ENCODE data around the gene RFLNA.

Gene RFLNA

DNA sequence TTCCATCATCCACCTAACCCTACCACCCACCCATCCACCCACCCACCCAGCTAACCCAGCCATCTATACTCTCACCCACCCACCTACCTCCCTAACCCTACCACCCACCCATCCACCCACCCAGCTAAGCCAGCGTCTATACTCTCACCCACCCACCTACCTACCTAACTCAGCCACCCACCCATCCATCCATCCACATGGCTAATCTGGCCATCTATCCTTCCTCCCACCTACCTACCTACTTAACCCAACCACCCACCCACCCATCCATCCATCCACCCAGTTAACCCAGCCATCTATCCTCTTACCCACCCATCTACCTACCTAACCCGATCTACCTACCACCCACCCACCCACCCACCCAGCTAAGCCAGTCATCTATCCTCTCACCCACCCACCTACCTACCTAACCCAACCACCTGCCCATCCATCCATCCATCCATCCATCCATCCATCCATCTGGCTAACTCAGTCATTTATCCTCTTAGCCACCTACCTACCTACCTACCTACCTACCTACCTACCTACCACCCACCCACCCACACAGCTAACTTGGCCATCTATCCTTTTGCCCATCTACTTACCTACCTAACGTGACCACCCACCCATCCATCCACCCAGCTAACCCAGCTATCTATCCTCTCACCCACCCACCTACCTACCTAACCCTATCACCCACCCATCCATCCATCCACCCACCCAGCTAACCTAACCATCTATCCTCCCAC, 44.1 kb downstream of the RFLNA start:
- no peak for DNase-seq

DNA sequence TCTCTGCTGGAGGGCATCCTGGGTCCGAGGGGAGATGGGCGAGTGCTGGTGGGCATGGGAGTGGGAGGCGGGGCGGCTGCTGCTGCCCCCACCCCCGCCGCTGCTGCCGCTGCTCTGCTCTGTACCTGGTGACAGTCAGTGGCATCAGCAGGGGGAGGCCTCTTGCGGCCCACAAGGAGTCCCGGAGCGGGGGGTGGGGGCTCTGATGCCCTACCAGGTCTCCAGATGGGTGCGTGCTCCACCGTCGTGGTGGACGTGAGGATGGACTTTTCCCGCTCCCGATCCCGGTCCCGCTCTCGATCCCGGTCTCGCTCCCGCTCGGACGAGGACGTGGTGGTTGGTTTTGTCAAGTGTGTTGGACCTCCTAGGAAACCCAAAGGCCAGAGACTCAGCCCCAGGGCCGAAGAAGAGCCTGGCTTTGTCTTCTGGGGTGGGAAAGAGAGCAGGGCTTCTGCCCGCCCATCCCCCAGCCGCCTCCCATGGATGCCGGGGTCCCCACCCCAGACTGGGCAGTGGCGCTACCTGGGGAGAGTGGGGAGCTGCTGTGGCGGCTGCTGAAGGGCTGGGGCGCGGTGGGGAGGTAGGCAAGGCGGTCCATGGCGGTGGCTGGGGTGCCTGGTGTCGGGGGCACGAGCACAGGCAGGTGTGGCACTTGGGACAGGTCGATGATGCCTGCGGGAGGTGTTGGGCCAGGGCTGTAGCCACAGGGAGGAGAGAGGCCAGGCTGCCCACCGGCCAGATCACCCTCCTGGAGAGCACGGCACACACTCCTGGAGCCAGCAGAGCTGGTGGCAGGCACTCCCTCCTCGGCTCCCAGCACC, 45.4 kb downstream of the RFLNA start:
- DNase-seq, result no peak

DNA sequence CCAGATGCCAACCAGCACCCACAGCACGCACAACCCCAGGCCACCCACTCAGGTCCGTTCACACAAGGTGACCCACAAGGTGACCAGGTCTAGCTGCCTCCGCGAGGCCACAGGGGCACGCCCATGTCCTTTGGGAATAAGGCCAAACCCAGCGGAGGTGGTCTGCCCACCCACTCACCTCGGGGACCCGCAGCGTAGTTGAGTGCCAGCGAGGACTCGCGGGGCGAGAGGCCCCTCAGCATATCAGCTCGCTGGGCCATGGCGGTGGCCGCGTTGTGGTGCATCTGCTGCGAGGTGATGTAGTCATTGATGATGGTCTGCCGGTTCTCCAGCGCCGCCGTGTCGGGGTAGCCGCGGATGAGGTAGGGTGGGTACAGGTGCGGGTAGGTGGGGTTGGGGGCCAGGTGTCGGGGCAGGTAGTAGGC, 46.8 kb downstream of the RFLNA start:
- DNase-seq, result no peak

DNA sequence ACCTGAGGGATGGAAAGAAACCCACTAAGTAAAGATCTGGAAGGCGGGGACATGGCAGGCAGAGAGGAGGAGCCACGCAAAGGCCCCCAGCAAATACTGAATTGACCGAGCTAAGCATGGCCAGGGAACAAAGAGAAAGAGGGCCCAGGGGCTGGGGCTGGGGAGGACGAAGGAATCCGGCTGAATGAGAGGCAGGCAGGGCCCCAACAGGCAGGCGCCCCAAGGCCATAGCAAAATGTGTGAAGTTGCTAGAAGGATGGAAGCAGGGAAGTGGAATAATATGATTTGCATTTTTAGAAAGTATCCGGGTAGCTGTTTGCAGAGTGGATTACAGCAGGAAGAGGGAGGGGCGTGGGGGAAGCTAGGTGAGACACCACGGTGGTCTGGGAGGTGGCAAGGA, 49.1 kb downstream of the RFLNA start:
- no peak for DNase-seq

DNA sequence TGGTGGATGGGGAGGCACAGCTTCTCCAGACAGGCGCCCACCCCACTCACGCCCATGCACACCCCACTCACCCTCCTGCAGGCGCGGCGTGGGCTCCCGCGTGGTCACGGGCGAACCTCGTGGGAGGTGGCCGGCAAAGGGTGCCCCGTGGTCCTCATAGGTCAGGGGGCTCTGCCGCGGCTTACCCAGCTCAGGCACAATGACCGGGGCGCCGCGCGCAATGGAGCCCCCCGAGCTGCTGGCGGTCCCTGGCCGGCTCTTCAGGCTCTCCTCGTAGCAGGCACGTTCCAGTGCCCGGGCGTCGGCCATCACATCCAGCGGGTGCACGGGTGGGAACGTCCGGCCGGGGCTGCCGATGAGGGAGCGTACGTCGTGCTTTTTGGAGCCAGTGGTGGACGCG, 49.6 kb downstream of the RFLNA start:
- DNase-seq, result no peak

DNA sequence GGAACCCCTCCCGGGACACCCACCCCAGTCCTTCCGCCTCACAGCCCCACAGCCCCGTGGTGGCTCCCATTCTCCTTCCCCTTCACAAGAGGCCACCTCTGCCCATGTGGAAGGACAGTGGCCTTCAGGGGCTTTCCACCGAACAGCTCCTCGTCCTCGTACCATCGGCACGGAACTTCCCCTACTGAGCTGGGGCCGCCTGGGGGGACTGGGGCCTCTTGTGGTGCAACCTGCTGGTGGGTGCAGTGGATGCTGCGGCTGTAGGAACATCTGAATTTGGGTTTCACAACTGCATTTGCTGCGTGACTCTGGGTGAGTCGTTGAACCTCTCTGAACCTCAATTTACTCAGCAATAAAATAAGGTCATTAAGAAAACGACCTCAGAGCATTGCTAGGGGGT, 50.9 kb downstream of the RFLNA start:
- no peak for DNase-seq

DNA sequence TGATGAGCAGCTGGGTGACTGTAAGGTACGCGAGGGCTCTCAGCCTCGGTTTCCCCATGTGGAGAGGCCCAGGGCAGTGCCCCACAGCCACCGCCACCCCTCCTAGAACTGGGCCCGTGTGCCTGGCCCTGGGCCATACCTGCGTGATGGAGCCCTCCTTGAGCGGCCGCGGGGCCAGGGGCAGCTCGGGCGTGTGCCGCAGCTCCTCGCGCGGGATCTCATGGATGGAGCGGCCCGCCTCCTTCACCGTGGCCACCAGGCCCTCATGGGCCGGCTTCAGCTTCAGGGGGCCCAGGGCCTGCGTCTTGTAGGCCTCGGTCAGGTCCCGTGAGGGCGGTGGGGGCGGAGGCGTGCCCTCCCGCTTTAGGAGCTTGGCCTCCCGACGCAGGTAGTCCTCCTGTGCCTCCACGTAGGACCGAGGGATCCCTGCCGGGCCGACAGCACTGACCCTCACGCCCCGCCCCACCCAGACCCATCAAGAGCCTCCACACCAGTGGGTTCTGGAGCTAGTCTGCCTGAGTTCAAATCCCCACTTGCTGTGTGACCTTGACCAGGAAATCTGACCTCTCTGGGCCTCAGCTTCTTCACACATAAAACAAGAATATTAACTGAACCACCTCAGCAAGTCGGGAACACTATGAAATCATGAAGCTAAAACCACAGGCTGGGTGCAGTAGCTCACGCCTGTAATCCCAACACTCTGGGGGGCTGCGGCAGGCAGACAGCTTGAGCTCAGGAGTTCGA, 51.7 kb downstream of the RFLNA start:
- no peak for DNase-seq

DNA sequence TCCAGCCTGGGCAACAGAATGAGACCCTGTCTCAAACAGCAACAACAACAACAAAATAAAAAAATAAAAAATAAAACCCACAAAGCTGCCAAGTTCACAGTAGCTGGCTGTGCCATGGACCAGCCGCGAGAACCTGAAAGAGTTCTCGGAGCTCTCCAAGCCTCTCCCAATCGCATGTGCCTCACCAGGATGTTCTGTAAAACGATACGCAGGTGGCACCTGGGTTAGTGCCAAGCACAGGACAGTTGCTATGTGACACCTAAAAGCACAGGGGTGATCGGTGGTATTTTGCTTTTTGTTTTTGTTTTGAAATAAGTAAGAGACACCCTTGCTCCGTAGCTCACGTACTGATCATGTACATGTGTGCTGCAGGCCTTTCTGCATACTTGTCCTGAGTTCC, 52.4 kb downstream of the RFLNA start:
- no peak for DNase-seq

DNA sequence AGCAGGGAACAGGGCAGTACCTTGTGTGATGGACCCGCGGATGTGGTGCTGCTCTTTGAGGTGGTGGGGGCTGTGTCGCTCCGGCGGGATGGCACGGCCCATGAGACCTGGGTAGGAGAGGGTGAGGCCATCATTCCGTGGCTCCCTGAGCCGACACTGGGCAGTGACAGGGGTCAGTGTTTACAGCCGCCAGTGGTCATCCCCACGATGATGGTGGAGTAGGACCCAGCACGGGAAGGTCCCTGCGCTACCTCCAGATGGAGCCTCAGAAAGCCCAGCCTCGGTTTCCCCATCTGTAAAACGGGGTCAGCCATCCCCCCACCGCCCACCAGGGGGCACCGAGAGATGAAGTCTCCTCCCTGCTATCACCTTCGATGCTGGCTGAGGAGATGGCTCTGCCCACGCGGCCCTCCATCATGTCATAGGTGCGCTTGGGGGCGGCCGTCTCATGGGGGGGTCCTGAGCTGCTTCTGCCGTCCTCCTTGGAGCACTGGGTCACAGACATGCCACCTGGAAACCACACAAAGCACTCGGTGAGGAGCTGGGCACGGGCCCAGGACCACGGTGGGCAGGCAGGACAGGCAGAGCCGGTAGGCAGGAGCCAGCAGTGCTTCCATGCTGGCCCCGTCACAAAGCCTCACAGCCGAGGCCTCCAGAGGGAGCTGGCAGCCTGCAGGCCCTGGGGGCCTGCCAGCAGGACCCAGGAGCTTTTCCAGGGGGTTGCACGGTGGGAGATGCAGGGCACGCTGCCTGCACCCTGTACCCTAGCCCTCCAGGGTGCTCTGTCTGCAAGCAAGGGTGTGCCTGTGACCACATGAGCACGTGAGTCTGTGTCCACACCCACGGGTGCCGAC, 53.1 kb downstream of the RFLNA start:
- DNase-seq, result no peak

DNA sequence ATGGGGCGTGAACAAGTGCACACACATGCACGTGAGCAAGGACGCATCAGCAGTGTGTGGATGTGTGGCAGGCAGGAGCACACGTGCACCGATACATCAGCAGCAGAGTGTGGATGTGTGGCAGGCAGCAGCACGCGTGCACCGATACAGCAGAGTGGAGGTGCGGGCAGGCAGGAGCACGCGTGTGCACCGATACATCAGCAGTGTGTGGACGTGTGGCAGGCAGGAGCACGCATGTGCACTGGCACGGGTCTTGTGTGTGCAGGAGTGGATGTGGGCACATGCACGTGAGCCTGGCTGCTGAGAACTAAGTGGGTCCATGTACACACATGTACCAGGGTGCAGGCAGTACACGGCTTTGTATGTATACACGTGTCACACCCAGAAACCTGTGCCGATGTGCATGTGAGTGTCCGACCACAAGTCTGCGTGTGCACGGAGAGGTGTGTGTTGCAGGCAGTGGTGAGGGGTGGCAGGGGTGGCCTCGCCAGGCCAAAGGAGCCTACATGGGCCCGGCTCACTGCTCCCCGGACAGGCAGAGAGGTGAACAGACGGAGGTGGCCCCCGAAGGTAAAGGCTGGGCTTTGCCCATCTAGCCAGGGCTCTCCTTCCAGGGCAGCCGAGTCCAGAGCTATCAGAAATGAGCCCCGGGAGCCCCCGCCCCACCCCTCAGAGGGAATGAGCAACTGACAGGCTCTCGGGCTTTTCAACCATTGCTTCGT, 53.9 kb downstream of the RFLNA start:
- no peak for DNase-seq

DNA sequence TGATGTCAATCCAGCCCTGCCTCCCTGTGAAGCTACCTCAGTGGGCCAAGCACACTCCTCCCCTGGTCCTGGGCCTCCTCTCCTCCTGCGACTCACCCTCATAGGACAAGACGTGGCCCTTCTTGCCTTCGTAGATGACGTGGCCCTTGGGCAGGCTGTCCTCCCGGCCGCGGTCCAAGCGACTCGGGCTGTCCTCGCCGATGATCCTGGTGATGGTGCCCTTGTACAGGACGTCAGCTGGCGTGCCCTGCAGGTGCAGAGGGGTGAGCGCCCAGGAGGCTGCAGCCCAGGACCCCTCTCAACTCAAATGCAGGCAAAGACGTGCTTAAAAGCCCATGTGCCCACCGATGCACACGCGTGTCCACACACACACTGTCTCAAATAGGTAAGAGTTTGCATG, 55.6 kb downstream of the RFLNA start:
- no peak for DNase-seq

DNA sequence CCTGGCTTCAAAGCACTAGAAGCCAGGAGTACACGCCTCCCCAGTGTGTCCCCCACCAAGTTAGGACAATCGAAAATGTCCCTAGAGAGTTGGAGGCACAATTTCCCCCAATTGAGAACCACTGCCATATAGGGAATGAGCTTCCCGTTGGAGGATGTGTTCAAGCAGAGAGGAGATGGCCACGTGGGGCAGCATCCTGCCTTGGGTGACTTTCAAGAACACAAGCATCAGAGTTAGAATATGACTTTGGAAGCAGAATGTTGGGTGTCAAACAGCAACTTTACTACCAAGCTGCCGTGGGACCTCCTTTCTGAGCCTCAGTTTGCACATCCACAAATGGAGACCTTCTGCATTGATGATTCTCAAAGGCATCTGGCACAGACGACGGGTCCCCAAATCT, 56.5 kb downstream of the RFLNA start:
- DNase-seq, result no peak

DNA sequence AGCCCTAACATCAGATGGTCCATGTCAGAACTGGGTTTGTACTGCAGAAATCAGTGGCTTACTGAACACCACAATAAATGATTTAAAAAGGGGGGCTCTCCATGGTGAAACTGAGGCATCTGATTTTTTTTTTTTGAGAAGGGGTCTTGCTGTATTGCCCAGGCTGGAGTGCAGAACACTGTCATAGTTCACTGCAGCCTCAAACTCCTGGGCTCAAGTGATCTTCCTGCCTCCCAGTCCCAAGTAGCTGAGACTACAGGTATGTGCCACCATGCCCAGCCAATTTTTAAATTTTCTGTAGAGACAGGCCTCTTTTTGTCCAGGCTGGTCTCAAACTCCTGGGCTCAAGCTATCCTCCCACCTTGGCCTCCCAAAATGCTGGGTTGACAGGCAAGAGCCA, 57.4 kb downstream of the RFLNA start:
- no peak for DNase-seq

DNA sequence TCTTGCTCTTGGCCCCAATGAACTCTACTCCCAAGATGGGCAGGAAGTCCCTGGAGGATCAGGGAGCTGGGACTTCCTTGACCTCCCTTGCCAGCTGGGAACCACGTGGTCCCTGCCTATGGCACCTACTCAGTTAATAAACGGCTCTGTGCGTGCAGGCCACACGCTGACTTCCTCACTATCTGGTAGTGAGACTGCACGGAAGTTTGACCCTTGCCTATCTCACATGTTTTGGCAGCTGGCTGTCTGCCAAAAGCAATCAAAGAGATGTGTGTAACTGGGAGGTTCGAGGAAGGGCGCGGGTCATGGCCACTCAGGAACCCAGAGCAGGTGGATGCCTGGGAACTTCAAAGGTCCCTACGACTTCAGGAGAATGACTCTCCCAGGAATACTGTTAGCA, 57.9 kb downstream of the RFLNA start:
- no peak for DNase-seq

DNA sequence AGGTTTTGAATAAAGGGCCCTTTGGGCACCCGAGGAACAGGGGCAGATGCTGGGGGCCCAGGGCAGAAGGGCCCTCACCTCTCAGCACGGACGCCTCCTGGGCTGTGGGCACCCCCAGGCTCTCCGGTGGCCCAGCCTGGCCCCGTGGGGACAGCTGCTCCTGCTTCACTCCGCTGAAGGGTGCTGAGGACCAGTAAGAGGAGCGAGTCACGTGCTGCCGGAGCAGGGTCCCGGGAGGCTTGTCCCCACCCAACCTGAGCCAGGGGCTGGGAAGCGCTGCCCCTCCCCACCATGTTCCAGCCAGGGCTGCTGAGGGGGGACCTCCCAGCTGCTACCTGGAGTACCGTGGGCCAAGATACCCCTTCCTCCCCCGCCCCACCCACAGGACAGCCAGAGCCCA, 59.5 kb downstream of the RFLNA start:
- DNase-seq, result no peak

DNA sequence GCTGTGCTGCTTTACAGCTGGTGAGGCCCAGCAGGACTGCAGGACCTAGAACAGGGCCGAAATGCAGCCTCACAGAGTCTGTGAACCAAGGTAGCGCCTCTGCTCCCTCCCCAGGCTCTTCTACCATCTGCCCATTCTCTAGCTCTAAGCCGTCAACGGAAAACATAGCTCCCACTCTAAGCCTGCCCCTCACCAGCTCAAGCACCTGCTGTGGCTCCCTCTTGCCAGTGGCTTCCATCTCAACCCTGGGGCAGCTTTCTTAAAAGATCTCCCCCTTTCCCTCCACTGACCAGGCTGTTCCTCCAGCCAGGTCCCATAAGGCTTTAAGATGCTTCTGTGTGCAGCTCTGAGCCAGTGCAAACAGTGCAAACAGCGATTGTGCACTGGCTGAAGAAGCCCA, 61.3 kb downstream of the RFLNA start:
- DNase-seq, result no peak

DNA sequence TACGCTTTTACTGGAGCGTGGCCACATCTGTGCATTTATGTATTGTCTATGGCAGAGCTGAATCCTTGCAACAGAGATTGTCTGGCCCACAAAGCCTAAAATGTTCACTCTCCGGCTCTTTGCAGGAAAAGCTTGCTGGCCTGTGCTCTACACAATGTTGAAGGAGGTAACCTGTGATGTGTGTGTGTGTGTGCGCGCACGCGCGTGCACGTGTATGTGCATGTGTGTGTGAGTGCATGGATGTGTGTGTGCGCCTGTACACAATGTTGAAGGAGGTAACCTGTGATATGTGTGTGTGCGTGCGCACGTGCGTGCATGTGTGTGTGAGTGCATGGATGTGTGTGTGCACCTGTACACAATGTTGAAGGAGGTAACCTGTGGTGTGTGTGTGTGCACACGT, 62.7 kb downstream of the RFLNA start:
- DNase-seq, result no peak

DNA sequence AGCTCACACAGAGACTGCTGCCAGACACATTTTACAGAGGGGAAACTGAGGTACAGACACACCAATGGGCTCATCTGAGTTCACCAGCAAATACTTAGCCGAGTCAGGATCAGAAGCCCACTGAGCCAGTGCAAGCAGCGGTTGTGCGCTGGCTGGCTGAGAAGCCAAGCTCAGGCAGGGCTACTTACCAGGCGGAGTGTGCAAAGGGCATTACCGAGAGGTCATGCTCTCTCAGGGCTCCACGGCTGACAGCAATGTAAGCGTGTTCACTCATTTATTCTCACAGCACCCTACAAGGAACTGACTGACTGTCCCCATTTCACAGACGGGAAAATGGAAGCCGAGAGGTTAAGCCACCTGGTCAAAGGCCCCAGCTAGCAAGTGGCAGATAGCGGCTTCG, 63.7 kb downstream of the RFLNA start:
- DNase-seq, result no peak

DNA sequence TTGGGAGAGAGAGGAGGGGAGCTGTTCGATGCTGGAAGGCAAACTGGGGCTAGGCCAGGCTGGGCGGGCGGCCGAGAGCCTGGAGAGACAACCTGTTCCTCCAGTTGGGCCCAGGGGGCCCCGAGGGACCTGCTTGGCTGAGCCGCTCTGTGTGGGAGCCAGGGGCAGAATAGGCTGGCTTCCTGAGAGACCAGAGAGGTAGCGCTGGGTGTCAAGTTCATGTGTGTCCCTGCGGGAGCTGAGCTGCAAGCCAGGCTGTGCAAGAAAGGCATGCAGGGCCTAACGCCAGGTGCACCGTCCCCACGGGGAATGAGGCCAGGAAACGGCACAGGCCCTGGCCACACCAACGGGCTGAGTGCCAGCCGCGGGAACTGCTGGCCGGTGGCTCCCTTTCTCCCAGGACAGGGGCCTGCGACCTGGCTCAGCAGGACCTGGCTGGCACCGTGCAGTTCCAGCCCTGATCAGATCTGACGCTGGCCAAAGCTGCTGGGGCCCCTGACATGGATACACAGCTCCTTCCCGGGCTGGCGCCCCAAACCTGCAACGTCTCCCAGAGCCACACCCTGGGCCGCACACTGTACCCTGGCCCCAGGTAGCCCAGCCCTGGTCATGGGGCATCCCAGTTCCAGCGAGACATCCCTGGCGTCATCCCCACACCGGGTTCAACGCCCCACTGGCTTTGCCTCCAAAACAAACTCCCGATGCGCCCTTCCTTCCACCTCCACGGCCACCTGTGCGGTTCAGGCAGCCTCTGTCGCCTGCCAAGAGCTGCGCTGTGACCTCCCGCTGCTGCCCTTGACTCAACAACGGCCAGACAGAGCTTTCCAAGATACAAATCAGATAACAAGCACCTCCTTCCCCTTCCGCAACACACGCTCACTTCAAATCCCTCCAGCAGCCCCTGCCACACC, 65.0 kb downstream of the RFLNA start:
- no peak for DNase-seq

DNA sequence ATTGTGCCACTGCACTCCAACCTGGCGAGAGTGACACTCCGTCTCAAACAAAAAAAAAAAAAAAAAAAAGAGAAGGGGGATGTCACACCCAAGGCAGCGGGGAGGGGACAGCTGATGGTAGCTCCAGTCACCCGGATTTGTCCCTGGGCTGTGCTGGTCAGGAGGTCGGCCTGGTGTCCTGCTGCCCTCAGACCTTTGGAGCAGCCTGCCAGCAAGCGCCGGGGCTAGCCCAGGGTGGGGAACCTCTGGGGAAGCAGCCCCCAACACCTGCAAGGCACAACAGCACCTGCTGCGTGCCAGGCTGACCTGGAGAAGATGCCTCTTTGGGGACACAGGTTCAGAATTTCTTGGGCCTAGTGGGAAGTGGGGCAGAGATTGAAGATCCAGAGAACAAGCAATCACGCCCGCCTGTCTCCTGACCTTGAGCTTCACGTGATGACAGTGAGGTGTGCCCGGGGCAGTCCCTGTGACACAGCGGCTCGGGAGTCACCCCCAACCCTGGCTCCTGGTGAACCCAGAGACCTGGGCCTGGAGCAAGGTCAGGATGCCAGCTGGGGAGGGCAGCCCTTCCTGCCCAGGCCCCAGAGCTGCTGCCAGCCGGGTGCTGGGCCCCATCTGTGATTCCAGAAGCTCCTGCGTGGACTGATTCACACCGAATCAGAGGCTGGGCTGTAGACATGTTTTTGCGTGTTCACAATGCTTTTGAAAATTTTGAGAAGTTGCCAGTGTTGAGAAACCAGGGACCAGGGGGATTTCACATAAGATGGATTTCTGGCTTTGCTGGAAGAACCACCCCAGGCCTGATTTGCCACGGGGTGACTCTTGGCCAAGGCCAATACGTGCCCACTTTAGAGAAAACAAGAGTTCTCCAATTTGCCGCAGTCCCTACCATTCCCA, 66.4 kb downstream of the RFLNA start:
- DNase-seq, result no peak
